ENCODE results near the gene NOTCH1.
A peak's percentile ranks its signal among the peaks of the same experiment; 100 is the strongest.

The NOTCH1 gene

DNA sequence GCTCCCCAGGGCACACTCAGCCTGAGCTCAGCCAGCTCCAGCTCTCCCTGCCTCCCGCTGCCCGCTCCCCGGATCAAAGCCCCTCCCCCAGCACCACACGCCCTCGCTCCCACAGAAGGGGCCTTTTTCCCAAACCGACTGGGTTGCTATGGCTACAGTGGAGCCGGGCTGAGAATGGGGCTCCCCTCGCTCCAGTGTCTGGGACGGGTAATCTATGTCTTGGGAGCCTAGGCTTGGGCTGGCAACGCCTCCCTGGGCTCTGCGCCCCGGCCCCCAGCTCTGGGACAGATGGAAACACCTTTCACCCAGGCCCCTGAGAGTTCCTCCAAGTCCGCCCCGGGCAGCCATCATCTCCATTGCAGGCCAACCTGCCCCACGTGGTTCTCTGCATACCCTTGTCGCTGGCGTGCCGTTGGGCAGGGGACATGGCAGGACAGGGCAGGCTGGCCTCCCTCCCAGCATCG is 29.6 kb downstream of the NOTCH1 start:
- no peak for DNase-seq
- ChIA-PET CTCF (no interaction called here), POLR2A (interaction anchor here (0.7 kb wide), 1 partner anchor 20 kb away, joined by 3 read pairs; no protein-coding TSS in a partner anchor)
- peaks cover 0 to 4% (median 0%) of the 10 kb centered on the region in 4 experiments for H3K4me1 ChIP-seq (ENCODE audit: control extremely low read depth in 1 of 4, control insufficient read depth in 4 of 4, insufficient read depth in 4 of 4, low read length in 3 of 4)
- no peaks in the 10 kb centered on the region for H3K27me3 ChIP-seq (replicated peaks in 2 of 5; ENCODE audit: control insufficient read depth in 4 of 5, insufficient read depth in 5 of 5, low read length in 4 of 5)
- WGBS (ENCODE audit: insufficient coverage): 98% methylated on average over 18 of the region's 19 CpGs
- no peaks in the 10 kb centered on the region for H3K9me3 ChIP-seq (ENCODE audit: control extremely low read depth in 1 of 5, control insufficient read depth in 4 of 5, insufficient read depth in 2 of 5, low read depth in 1 of 5, low read length in 4 of 5)
- H3K36me3 ChIP-seq (ENCODE audit: control insufficient read depth in 4 of 4, insufficient read depth in 4 of 4, low read length in 3 of 4): peaks cover 12 to 97% (median 65%) of the 10 kb centered on the region in 4 experiments
- H3K27ac ChIP-seq (ENCODE audit: insufficient read depth in 1 of 2, low read depth in 1 of 2, low read length in 2 of 2, poor library complexity in 1 of 2, severe bottlenecking in 2 of 2): no peak overlapping the region
- no peak overlapping the region for H3K4me3 ChIP-seq (ENCODE audit: control insufficient read depth in 1 of 7, extremely low read depth in 1 of 7, insufficient read depth in 4 of 7, low read depth in 2 of 7, low read length in 6 of 7)

DNA sequence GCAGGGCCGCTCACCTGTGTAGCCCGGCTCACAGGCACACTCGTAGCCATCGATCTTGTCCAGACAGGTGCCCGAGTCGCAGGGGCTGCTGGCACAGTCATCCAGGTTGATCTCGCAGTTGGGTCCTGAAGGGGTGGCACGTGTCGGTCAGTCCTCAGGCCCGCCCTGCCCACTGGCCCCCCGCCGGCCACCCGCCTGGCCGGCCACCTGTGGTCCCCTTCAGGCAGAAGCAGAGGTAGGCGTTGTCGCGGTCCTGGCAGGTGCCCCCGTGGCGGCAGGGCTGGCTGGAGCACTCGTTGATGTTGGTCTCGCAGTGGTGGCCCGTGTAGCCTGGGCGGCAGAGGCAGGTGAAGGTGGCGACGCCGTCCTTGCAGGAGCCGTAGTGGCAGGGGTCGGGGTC is 30.6 kb downstream of the NOTCH1 start:
- H3K27ac ChIP-seq (ENCODE audit: insufficient read depth in 1 of 2, low read depth in 1 of 2, low read length in 2 of 2, poor library complexity in 1 of 2, severe bottlenecking in 2 of 2): no peak overlapping the region
- H3K36me3 ChIP-seq (ENCODE audit: control insufficient read depth in 4 of 4, insufficient read depth in 4 of 4, low read length in 3 of 4): peaks cover 12 to 98% (median 69%) of the 10 kb centered on the region in 4 experiments
- DNase-seq: no peak
- no peaks in the 10 kb centered on the region for H3K27me3 ChIP-seq (replicated peaks in 2 of 5; ENCODE audit: control insufficient read depth in 4 of 5, insufficient read depth in 5 of 5, low read length in 4 of 5)
- no peaks in the 10 kb centered on the region for H3K9me3 ChIP-seq (ENCODE audit: control extremely low read depth in 1 of 5, control insufficient read depth in 4 of 5, insufficient read depth in 2 of 5, low read depth in 1 of 5, low read length in 4 of 5)
- H3K4me3 ChIP-seq (ENCODE audit: control insufficient read depth in 1 of 7, extremely low read depth in 1 of 7, insufficient read depth in 4 of 7, low read depth in 2 of 7, low read length in 6 of 7): no peak overlapping the region
- CTCF ChIA-PET: no interaction called here
- POLR2A ChIA-PET: no interaction called here
- no peaks in the 10 kb centered on the region for H3K4me1 ChIP-seq (ENCODE audit: control extremely low read depth in 1 of 4, control insufficient read depth in 4 of 4, insufficient read depth in 4 of 4, low read length in 3 of 4)
- 97% methylated on average over 26 of the region's 28 CpGs for WGBS (ENCODE audit: insufficient coverage)

DNA sequence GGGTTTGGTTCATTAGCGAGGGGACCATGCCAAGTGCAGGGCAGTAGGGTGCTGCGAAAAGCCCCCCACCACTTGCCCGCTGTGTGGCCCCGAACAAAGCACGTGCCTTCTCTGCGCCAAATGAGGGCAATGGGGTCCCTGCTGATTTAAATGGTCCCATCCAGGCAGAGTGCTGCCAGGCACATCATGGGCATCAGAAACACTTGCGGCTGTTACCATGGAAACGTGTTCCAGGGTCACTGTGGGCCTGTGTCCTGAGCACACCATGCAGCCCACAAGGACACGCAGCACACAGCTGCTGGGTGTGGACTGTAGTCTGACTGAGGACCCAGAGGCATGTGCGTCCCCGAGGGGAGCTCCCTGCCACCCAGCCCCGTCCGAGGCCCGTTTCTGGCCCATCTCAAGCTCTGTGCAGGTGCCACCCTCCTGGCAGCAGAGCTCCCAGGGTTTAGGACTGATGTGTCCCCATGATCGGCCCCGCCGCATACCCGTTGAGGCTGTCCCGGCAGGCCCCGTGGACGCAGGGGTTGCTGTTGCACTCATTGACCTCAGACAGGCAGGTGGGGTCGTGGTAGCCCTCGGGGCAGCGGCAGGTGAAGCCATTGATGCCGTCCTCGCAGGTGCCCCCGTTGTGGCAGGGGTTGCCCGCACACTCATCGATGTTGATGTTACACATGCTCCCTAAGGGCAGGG is 31.7 kb downstream of the NOTCH1 start:
- WGBS (ENCODE audit: insufficient coverage): 98% methylated on average over 28 of the region's 29 CpGs
- no peak overlapping the region for H3K4me3 ChIP-seq (ENCODE audit: control insufficient read depth in 1 of 7, extremely low read depth in 1 of 7, insufficient read depth in 4 of 7, low read depth in 2 of 7, low read length in 6 of 7)
- H3K9me3 ChIP-seq (ENCODE audit: control extremely low read depth in 1 of 5, control insufficient read depth in 4 of 5, insufficient read depth in 2 of 5, low read depth in 1 of 5, low read length in 4 of 5): no peaks in the 10 kb centered on the region
- ChIA-PET POLR2A (no interaction called here), CTCF (interaction anchor here (1.1 to 1.6 kb wide), 3 partner anchors 10 to 111 kb away, joined by 3 to 8 read pairs (median 5); no protein-coding TSS in a partner anchor)
- no peak overlapping the region for H3K27ac ChIP-seq (ENCODE audit: insufficient read depth in 1 of 2, low read depth in 1 of 2, low read length in 2 of 2, poor library complexity in 1 of 2, severe bottlenecking in 2 of 2)
- no peaks in the 10 kb centered on the region for H3K4me1 ChIP-seq (ENCODE audit: control extremely low read depth in 1 of 4, control insufficient read depth in 4 of 4, insufficient read depth in 4 of 4, low read length in 3 of 4)
- H3K36me3 ChIP-seq (ENCODE audit: control insufficient read depth in 4 of 4, insufficient read depth in 4 of 4, low read length in 3 of 4): peaks cover 12 to 98% (median 69%) of the 10 kb centered on the region in 4 experiments
- DNase-seq: no peak
- no peaks in the 10 kb centered on the region for H3K27me3 ChIP-seq (replicated peaks in 2 of 5; ENCODE audit: control insufficient read depth in 4 of 5, insufficient read depth in 5 of 5, low read length in 4 of 5)

DNA sequence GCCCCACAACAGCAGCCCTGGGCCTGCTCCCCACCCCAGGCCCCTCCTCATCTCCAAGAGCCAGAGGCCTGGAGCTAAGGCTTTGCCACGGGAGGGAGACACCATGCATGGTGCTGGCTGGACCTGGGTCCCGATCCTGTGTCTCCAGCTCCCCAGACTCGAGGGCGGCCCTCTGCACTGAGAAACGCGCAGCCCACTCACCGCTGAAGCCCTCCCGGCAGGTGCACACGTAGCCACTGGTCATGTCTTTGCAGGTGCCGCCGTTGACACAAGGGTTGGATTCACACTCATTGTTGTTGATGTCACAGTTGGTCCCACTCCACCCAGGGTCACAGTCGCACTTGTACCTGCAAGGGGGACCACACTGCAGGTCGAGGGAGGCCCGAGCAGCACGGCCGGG is 32.7 kb downstream of the NOTCH1 start:
- ChIA-PET CTCF (interaction anchor here (1.1 to 1.6 kb wide), 4 partner anchors 9 to 112 kb away, joined by 3 to 8 read pairs (median 4); no protein-coding TSS in a partner anchor), POLR2A (no interaction called here)
- no peaks in the 10 kb centered on the region for H3K9me3 ChIP-seq (ENCODE audit: control extremely low read depth in 1 of 5, control insufficient read depth in 4 of 5, insufficient read depth in 2 of 5, low read depth in 1 of 5, low read length in 4 of 5)

DNA sequence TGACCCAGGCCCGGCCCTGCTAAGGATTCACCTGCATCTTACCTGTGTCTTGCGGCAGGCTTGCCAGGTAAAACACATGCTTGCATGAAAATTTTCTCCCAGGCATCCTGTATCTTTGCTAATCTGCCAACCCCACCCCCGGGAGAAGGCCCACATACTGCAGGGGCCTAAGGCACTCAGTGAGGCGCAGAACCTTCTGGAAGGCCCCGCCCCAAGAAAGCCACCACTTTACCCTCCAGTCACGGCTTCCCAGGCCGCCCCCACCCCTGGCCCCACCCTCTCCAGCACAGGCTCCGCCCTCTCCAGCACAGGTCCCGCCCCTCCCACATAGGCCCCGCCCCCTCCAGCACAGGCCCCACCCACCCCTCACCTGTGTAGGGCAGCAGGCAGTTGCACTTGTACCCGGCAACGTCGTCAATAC is 33.2 kb downstream of the NOTCH1 start:
- WGBS (ENCODE audit: insufficient coverage): 100% methylated on average over 5 of the region's 13 CpGs
- Histone ChIP-seq H3K27ac (ENCODE audit: insufficient read depth in 1 of 2, low read depth in 1 of 2, low read length in 2 of 2, poor library complexity in 1 of 2, severe bottlenecking in 2 of 2) (peak overlapping the region in 1 of 2 experiments; percentile 43), H3K36me3 (ENCODE audit: control insufficient read depth in 4 of 4, insufficient read depth in 4 of 4, low read length in 3 of 4) (peaks cover 9 to 98% (median 66%) of the 10 kb centered on the region in 4 experiments), H3K27me3 (replicated peaks in 2 of 5; ENCODE audit: control insufficient read depth in 4 of 5, insufficient read depth in 5 of 5, low read length in 4 of 5) (no peaks in the 10 kb centered on the region), H3K9me3 (ENCODE audit: control extremely low read depth in 1 of 5, control insufficient read depth in 4 of 5, insufficient read depth in 2 of 5, low read depth in 1 of 5, low read length in 4 of 5) (no peaks in the 10 kb centered on the region), H3K4me3 (ENCODE audit: control insufficient read depth in 1 of 7, extremely low read depth in 1 of 7, insufficient read depth in 4 of 7, low read depth in 2 of 7, low read length in 6 of 7) (no peak overlapping the region), H3K4me1 (ENCODE audit: control extremely low read depth in 1 of 4, control insufficient read depth in 4 of 4, insufficient read depth in 4 of 4, low read length in 3 of 4) (no peaks in the 10 kb centered on the region)
- ChIA-PET POLR2A (no interaction called here), CTCF (interaction anchor here (1.2 to 1.6 kb wide), 2 partner anchors 13 to 17 kb away, joined by 4 to 5 read pairs; no protein-coding TSS in a partner anchor)
- DNase-seq: no peak

More for the DNA sequence above, 32.7 kb downstream of the NOTCH1 start:
- H3K4me1 ChIP-seq (ENCODE audit: control extremely low read depth in 1 of 4, control insufficient read depth in 4 of 4, insufficient read depth in 4 of 4, low read length in 3 of 4): no peaks in the 10 kb centered on the region
- H3K27ac ChIP-seq (ENCODE audit: insufficient read depth in 1 of 2, low read depth in 1 of 2, low read length in 2 of 2, poor library complexity in 1 of 2, severe bottlenecking in 2 of 2): no peak overlapping the region
- H3K36me3 ChIP-seq (ENCODE audit: control insufficient read depth in 4 of 4, insufficient read depth in 4 of 4, low read length in 3 of 4): peaks cover 7 to 98% (median 66%) of the 10 kb centered on the region in 4 experiments
- no peaks in the 10 kb centered on the region for H3K27me3 ChIP-seq (replicated peaks in 2 of 5; ENCODE audit: control insufficient read depth in 4 of 5, insufficient read depth in 5 of 5, low read length in 4 of 5)
- no peak overlapping the region for H3K4me3 ChIP-seq (ENCODE audit: control insufficient read depth in 1 of 7, extremely low read depth in 1 of 7, insufficient read depth in 4 of 7, low read depth in 2 of 7, low read length in 6 of 7)
- DNase-seq: no peak
- WGBS (ENCODE audit: insufficient coverage): 96% methylated on average over 16 of the region's 16 CpGs

DNA sequence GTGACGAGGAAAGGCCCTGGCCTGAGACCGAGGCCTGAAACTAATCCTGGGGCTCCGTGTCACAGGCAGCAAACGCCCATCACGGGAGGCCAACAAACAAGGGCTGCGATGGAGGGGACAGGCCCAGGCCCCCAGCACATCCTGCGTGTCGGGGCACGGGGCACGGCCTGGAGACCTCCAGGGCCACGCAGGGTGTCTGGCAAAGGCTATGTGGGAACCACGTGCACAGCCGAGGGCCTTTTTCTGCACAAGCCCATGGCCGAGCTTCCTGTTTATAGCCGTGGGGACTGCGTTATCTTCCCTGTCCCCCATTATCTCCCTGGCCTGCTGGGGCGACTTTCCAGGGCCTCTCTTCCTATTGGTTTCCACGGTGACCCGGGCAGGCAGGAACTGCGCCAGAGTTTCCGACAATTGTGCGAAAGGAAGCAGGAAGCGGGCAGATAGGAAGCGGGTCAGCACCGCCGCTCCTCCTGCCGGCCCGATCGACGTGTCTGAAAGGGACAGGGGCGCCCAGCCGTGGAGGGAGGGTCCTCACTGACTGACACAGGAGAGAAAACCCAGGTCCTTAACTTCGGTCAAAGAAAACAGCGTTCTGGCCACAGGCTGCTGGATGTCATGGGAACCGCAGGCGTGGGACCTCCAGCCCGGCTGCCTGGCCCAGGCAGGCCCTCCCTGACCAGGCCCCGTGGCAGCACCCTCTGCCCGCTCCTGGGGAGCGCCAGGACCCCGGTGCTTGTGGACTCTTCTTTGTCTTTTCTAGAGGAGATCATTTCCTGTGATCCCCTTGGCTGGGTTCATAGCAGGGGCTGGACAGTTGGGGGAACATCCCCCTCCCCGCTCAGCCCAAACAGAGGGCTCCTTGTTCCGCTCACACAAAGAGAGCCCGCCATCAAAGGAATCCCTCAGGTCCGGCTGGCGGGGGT is 33.9 kb downstream of the NOTCH1 start:
- DNase-seq: no peak
- ChIA-PET POLR2A (no interaction called here), CTCF (interaction anchor here (4.1 kb wide), 1 partner anchor 24 kb away, joined by 20 read pairs; no protein-coding TSS in a partner anchor)
- Histone ChIP-seq H3K36me3 (ENCODE audit: control insufficient read depth in 4 of 4, insufficient read depth in 4 of 4, low read length in 3 of 4) (peaks cover 14 to 98% (median 67%) of the 10 kb centered on the region in 4 experiments), H3K27me3 (replicated peaks in 2 of 5; ENCODE audit: control insufficient read depth in 4 of 5, insufficient read depth in 5 of 5, low read length in 4 of 5) (no peaks in the 10 kb centered on the region), H3K27ac (ENCODE audit: insufficient read depth in 1 of 2, low read depth in 1 of 2, low read length in 2 of 2, poor library complexity in 1 of 2, severe bottlenecking in 2 of 2) (peak overlapping the region in 1 of 2 experiments; percentile 43), H3K4me1 (ENCODE audit: control extremely low read depth in 1 of 4, control insufficient read depth in 4 of 4, insufficient read depth in 4 of 4, low read length in 3 of 4) (no peaks in the 10 kb centered on the region), H3K9me3 (ENCODE audit: control extremely low read depth in 1 of 5, control insufficient read depth in 4 of 5, insufficient read depth in 2 of 5, low read depth in 1 of 5, low read length in 4 of 5) (no peaks in the 10 kb centered on the region), H3K4me3 (ENCODE audit: control insufficient read depth in 1 of 7, extremely low read depth in 1 of 7, insufficient read depth in 4 of 7, low read depth in 2 of 7, low read length in 6 of 7) (no peak overlapping the region)
- 93% methylated on average over 41 of the region's 46 CpGs for WGBS (ENCODE audit: insufficient coverage)

Data from common myeloid progenitor, CD34-positive (primary cell).